Esophagus (tissue), 2 donors: ENCODE results near the gene UBL7. TPM values are rescaled to one million over a fixed set of nuclear protein-coding genes. Genes with fewer than 3 reads are reported as not detected.

ENCODE experiments used
- H3K27ac ChIP-seq, 2 donors: one replicate each; pipeline ENCODE4 v1.5.1; 2013; ENCODE audit warnings: low read depth in 2 of 2, mild to moderate bottlenecking in 2 of 2, inconsistent platforms in 1 of 2, low read length in 1 of 2, moderate library complexity in 1 of 2
- H3K27me3 ChIP-seq, 2 donors: one replicate each; pipeline ENCODE4 v1.6.1; 2013; ENCODE audit warnings: low read length in 2 of 2, control low read depth in 1 of 2, mild to moderate bottlenecking in 1 of 2; ENCODE audit not compliant: insufficient read depth in 2 of 2, control insufficient read depth in 1 of 2
- H3K36me3 ChIP-seq, 2 donors: one replicate each; pipeline ENCODE4 v1.6.1; 2013; ENCODE audit warnings: low read length in 1 of 2; ENCODE audit not compliant: control insufficient read depth in 2 of 2, insufficient read depth in 2 of 2
- H3K4me1 ChIP-seq, 2 donors: one replicate each; pipeline ENCODE4 v1.6.1; 2013; ENCODE audit warnings: low read length in 1 of 2; ENCODE audit not compliant: control insufficient read depth in 2 of 2, insufficient read depth in 2 of 2
- H3K4me3 ChIP-seq, 2 donors: one replicate each; pipeline ENCODE4 v1.5.1; 2013; ENCODE audit warnings: low read length in 2 of 2, mild to moderate bottlenecking in 2 of 2, low read depth in 1 of 2, moderate library complexity in 1 of 2
- H3K9me3 ChIP-seq, 2 donors: one replicate each; pipeline ENCODE4 v1.6.1; 2013; ENCODE audit warnings: mild to moderate bottlenecking in 2 of 2, low read depth in 1 of 2, low read length in 1 of 2, moderate library complexity in 1 of 2; ENCODE audit not compliant: control insufficient read depth in 2 of 2, insufficient read depth in 1 of 2
- WGBS, 2 donors: extraction: QIAGEN DNeasy Blood & Tissue Kit; methylation state at CpG; one replicate each; pipeline ENCODE4 v1.1.7; 2013; 5-methylcytosine and 5-hydroxymethylcytosine counted together
- polyA plus RNA-seq, 2 donors: library from polyadenylated mRNA; stranded (reverse); fragments of 200-250 nt; gene quantifications; one replicate each; pipeline ENCODE4 v1.2.3, GENCODE V29; 2013
- donor health status: healthy with polysubstance abuse.
- donor health status: Bipolar disorder and iron deficiency.

The UBL7 gene
- polyA plus RNA-seq, 2 donors: 19.0 to 30.0 TPM

- Histone ChIP-seq H3K36me3 (no peaks in the 10 kb centered on the region), H3K4me3 (peak overlapping the region; percentile 67 to 75), H3K27me3 (peaks cover 0 to 5% of the 10 kb centered on the region in 2 donors), H3K4me1 (peaks cover 5% of the 10 kb centered on the region in 2 donors), H3K27ac (peak overlapping the region in 1 of 2 donors; percentile 14), H3K9me3 (no peaks in the 10 kb centered on the region)
- 1% methylated on average over 42 to 64 of the region's 64 CpGs for WGBS, 2 donors
Measured at GRCh38 chr15:74432968-74433591, 27.9 kb downstream of the UBL7 start.

GRCh38 chr15:74432271-74432967 lies 28.5 kb downstream of the UBL7 start:
- H3K27me3 ChIP-seq: peaks cover 0 to 5% of the 10 kb centered on the region in 2 donors
- H3K4me3 ChIP-seq: peak overlapping the region; percentile 42 to 67
- no peak overlapping the region for H3K27ac ChIP-seq
- peaks cover 5% of the 10 kb centered on the region in 2 donors for H3K4me1 ChIP-seq
- H3K9me3 ChIP-seq: no peaks in the 10 kb centered on the region
- no peaks in the 10 kb centered on the region for H3K36me3 ChIP-seq
- WGBS, 2 donors: 25 to 26% methylated on average over 21 of the region's 21 CpGs

GRCh38 chr15:74431645-74432044 lies 29.3 kb downstream of the UBL7 start:
- H3K36me3 ChIP-seq: no peaks in the 10 kb centered on the region
- H3K4me1 ChIP-seq: peaks cover 5% of the 10 kb centered on the region in 2 donors
- peak overlapping the region; percentile 19 to 67 for H3K4me3 ChIP-seq
- H3K9me3 ChIP-seq: no peaks in the 10 kb centered on the region
- H3K27ac ChIP-seq: no peak overlapping the region
- WGBS, 2 donors: 78 to 79% methylated on average over 8 of the region's 8 CpGs
- H3K27me3 ChIP-seq: peaks cover 0 to 5% of the 10 kb centered on the region in 2 donors

GRCh38 chr15:74431116-74431515 lies 29.8 kb downstream of the UBL7 start:
- H3K4me3 ChIP-seq: peak overlapping the region in 1 of 2 donors; percentile 67
- peaks cover 0 to 5% of the 10 kb centered on the region in 2 donors for H3K27me3 ChIP-seq
- no peak overlapping the region for H3K27ac ChIP-seq
- peaks cover 5% of the 10 kb centered on the region in 2 donors for H3K4me1 ChIP-seq
- no peaks in the 10 kb centered on the region for H3K36me3 ChIP-seq
- H3K9me3 ChIP-seq: no peaks in the 10 kb centered on the region
- 80 to 97% methylated on average over 1 of the region's 1 CpG for WGBS, 2 donors

- Histone ChIP-seq H3K27me3 (peaks cover 0 to 5% of the 10 kb centered on the region in 2 donors), H3K4me1 (peaks cover 5% of the 10 kb centered on the region in 2 donors), H3K9me3 (no peaks in the 10 kb centered on the region), H3K27ac (no peak overlapping the region), H3K36me3 (no peaks in the 10 kb centered on the region), H3K4me3 (no peak overlapping the region)
- WGBS, 2 donors: 60 to 66% methylated on average over 6 of the region's 6 CpGs
Measured at GRCh38 chr15:74430510-74430951, 30.4 kb downstream of the UBL7 start.

- peaks cover 0 to 5% of the 10 kb centered on the region in 2 donors for H3K27me3 ChIP-seq
- no peaks in the 10 kb centered on the region for H3K9me3 ChIP-seq
- peaks cover 5% of the 10 kb centered on the region in 2 donors for H3K4me1 ChIP-seq
- H3K36me3 ChIP-seq: no peaks in the 10 kb centered on the region
- 89 to 90% methylated on average over 6 of the region's 6 CpGs for WGBS, 2 donors
- H3K27ac ChIP-seq: no peak overlapping the region
- no peak overlapping the region for H3K4me3 ChIP-seq
Measured at GRCh38 chr15:74429781-74430400, 31.1 kb downstream of the UBL7 start.

- 88 to 90% methylated on average over 14 of the region's 14 CpGs for WGBS, 2 donors
- Histone ChIP-seq H3K27ac (no peak overlapping the region), H3K4me3 (no peak overlapping the region), H3K9me3 (no peaks in the 10 kb centered on the region), H3K4me1 (peaks cover 5% of the 10 kb centered on the region in 2 donors), H3K36me3 (no peaks in the 10 kb centered on the region), H3K27me3 (peaks cover 0 to 5% of the 10 kb centered on the region in 2 donors)
Measured at GRCh38 chr15:74428970-74429780, 31.8 kb downstream of the UBL7 start.

GRCh38 chr15:74428442-74428787 lies 32.5 kb downstream of the UBL7 start:
- Histone ChIP-seq H3K27ac (no peak overlapping the region), H3K4me1 (peaks cover 5% of the 10 kb centered on the region in 2 donors), H3K9me3 (no peaks in the 10 kb centered on the region), H3K27me3 (peaks cover 0 to 5% of the 10 kb centered on the region in 2 donors), H3K36me3 (no peaks in the 10 kb centered on the region), H3K4me3 (no peak overlapping the region)
- whole genome bisulfite sequencing, 2 donors: 84 to 93% methylated on average over 5 of the region's 5 CpGs
